Smooth muscle cell (in vitro differentiated cells): ENCODE results near the gene MED13L. TPM values are rescaled to one million over a fixed set of nuclear protein-coding genes. Genes with fewer than 3 reads are reported as not detected.

ENCODE experiments used
- DNase-seq: peaks from one replicate; lab custom pipeline; 2025; ENCODE audit not compliant: unreplicated experiment; lab: John Stamatoyannopoulos, UW
- H2AFZ ChIP-seq: fragments of 200-600 bp; sonication (generic); 2 replicates; pipeline ENCODE4 v1.6.0; 2016; ENCODE audit warnings: antibody characterized with exemption, low read depth, mild to moderate bottlenecking
- H3F3A ChIP-seq: fragments of 200-600 bp; sonication (generic); 2 replicates; pipeline ENCODE4 v1.6.0; 2017; ENCODE audit warnings: antibody characterized with exemption, low read depth
- H3K27ac ChIP-seq: fragments of 200-600 bp; sonication (generic); 2 replicates; pipeline ENCODE4 v1.5.1; 2016; ENCODE audit warnings: low read depth, mild to moderate bottlenecking
- H3K27me3 ChIP-seq: fragments of 200-600 bp; sonication (generic); 2 replicates; pipeline ENCODE4 v1.6.1; 2016; ENCODE audit warnings: low read depth, mild to moderate bottlenecking
- H3K36me3 ChIP-seq: fragments of 200-600 bp; sonication (generic); 2 replicates; pipeline ENCODE4 v1.5.1; 2016; ENCODE audit warnings: low read depth
- H3K4me1 ChIP-seq: fragments of 200-600 bp; sonication (generic); 2 replicates; pipeline ENCODE4 v1.5.1; 2016; ENCODE audit warnings: low read depth
- H3K4me2 ChIP-seq: fragments of 200-600 bp; sonication (generic); 2 replicates; pipeline ENCODE4 v1.6.0; 2016; ENCODE audit warnings: mild to moderate bottlenecking
- H3K4me3 ChIP-seq: fragments of 200-600 bp; sonication (generic); 2 replicates; pipeline ENCODE4 v1.5.1; 2016; ENCODE audit warnings: mild to moderate bottlenecking
- H3K79me2 ChIP-seq: fragments of 200-600 bp; sonication (generic); 2 replicates; pipeline ENCODE4 v1.6.0; 2016; ENCODE audit warnings: low read depth, mild to moderate bottlenecking
- H3K9ac ChIP-seq: fragments of 200-600 bp; sonication (generic); 2 replicates; pipeline ENCODE4 v1.6.0; 2016; ENCODE audit warnings: low read depth
- H3K9me3 ChIP-seq: fragments of 200-600 bp; sonication (generic); replicated peaks from 2 replicates; pipeline ENCODE4 v1.5.1; 2016; ENCODE audit warnings: low read depth
- H4K20me1 ChIP-seq: fragments of 200-600 bp; sonication (generic); 2 replicates; pipeline ENCODE4 v1.6.0; 2016; ENCODE audit warnings: low read depth
- CTCF ChIP-seq: fragments of 200-600 bp; sonication (generic); IDR thresholded peaks from 2 replicates; pipeline ENCODE4 v1.5.1; 2017; ENCODE audit warnings: borderline replicate concordance, mild to moderate bottlenecking, antibody characterized with exemption; ENCODE audit not compliant: insufficient read depth, poor library complexity, severe bottlenecking
- WGBS: methylation state at CpG from one replicate; pipeline ENCODE4 v1.1.7; 2016; ENCODE audit warnings: low lambda C conversion rate; 5-methylcytosine and 5-hydroxymethylcytosine counted together
- microRNA counts: library from miRNA; unstranded; fragments of <30 nt; microRNA quantifications from one replicate; lab custom pipeline; 2016
- microRNA-seq: library from miRNA; unstranded; fragments of <30 nt; microRNA quantifications from one replicate; pipeline ENCODE4, GENCODE V29; 2016; ENCODE audit warnings: borderline number of aligned reads
- polyA plus RNA-seq: library from polyadenylated mRNA; unstranded; fragments of >200 nt; fragmentation: Nextera tagmentation; extraction: Ambion mirVana; gene quantifications from 2 replicates; pipeline ENCODE4 v1.2.1, GENCODE V29; 2016
- small RNA-seq: library from RNA; depleted of rRNA; stranded (forward); fragments of <200 nt; gene quantifications from one replicate; pipeline ENCODE3, GENCODE V24; 2014
- total RNA-seq: library from RNA; depleted of rRNA; stranded (reverse); fragments of >200 nt; gene quantifications from 2 replicates; pipeline ENCODE4 v1.2.3, GENCODE V29; 2014

MED13L gene
- total and polyA plus RNA-seq, 2 experiments from 2014 or later = 13.2 to 74.3 TPM

GRCh38 chr12:115911360-115911759, 366.1 kb downstream of the MED13L start:
- H3F3A ChIP-seq = no peaks in the 10 kb centered on the region
- H4K20me1 ChIP-seq = no peaks in the 10 kb centered on the region
- no peaks in the 10 kb centered on the region for H3K4me1 ChIP-seq
- no peak overlapping the region for H3K4me2 ChIP-seq
- DNase-seq = no peak
- no peaks in the 10 kb centered on the region for H3K79me2 ChIP-seq
- no peaks in the 10 kb centered on the region for H3K9me3 ChIP-seq
- H3K27me3 ChIP-seq = no peaks in the 10 kb centered on the region
- WGBS = 100% methylated on average over 1 of the region's 1 CpG
- H3K36me3 ChIP-seq = no peaks in the 10 kb centered on the region
- H3K4me3 ChIP-seq = no peak overlapping the region
- no peak for TF ChIP-seq CTCF
- H3K9ac ChIP-seq = no peak overlapping the region
- H3K27ac ChIP-seq = no peak overlapping the region
- no peak overlapping the region for H2AFZ ChIP-seq

DNA sequence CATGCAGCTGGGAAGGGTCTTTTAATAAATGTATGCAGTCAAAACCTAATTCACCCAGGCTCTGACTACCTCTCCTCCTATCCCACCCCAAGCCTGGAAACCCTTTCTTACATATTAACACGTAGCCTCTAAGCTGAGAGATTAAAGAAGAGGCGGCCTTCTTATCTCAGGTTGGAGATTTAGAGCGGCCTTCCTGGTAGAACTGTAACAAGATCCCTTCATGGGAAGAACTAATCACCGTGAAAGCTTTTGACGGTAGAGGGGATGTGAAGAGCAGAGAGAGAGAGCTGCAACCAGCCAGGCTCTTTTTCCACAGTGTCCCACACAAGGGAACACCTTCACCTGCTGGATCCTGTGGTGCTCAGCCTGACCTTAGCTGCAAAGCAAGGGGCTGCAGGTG, 367.4 kb downstream of the MED13L start:
- TF ChIP-seq CTCF = no peak
- Histone ChIP-seq H3K9me3 (no peaks in the 10 kb centered on the region), H3K9ac (no peak overlapping the region), H3K4me1 (no peaks in the 10 kb centered on the region), H3K4me2 (no peak overlapping the region), H3K79me2 (no peaks in the 10 kb centered on the region), H4K20me1 (no peaks in the 10 kb centered on the region), H3F3A (no peaks in the 10 kb centered on the region), H2AFZ (no peak overlapping the region), H3K27me3 (no peaks in the 10 kb centered on the region), H3K4me3 (no peak overlapping the region), H3K36me3 (no peaks in the 10 kb centered on the region), H3K27ac (no peak overlapping the region)
- no peak for DNase-seq
- WGBS = 34% methylated on average over 5 of the region's 5 CpGs

MicroRNA genes within 50 kb of the gene (microRNA counts, 767-probe panel; counts per million panel counts)
- 183 counts per million for microRNA hsa-miR-620 (lab: Ali Mortazavi, UCI)

Small RNA genes within 50 kb of the gene (microRNA-seq; reads per million reads assigned to microRNA genes)
- gene MIR620 = not detected

Small RNA genes within 50 kb of the gene (small RNA-seq; reads per million reads assigned to genes)
- gene MIR620 = not detected
- 0.18 reads per million for gene RNU6-1188P
- 0.47 reads per million, percentile 16 among the genes with 10 or more reads in this experiment for gene SNRPGP18
